ENCODE data around the gene DOK3.
"Not testable (repeated sequence)": the region's sequence is repeated elsewhere in the genome, so short reads cannot be mapped to it uniquely, and the experiment has no call there.

Gene DOK3

DNA sequence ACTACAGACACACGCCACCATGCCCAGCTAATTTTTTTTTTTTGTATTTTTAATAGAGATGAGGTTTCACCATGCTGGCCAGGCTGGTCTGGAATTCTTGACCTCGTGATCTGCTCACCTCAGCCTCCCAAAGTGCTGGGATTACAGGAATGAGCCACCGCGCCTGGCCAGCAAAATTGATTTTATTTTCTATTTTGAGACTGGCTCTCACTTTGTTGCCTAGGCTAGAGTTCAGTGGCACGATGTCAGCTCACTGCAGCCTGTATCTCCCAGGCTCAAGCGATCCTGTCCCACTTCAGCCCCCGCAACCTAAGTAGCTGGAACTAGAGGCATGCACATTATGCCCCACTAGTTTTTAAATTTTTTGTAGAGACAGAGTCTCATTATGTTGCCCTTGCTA lies 24.8 kb upstream of the DOK3 start:
- DNase-seq, result not testable (repeated sequence)

DNA sequence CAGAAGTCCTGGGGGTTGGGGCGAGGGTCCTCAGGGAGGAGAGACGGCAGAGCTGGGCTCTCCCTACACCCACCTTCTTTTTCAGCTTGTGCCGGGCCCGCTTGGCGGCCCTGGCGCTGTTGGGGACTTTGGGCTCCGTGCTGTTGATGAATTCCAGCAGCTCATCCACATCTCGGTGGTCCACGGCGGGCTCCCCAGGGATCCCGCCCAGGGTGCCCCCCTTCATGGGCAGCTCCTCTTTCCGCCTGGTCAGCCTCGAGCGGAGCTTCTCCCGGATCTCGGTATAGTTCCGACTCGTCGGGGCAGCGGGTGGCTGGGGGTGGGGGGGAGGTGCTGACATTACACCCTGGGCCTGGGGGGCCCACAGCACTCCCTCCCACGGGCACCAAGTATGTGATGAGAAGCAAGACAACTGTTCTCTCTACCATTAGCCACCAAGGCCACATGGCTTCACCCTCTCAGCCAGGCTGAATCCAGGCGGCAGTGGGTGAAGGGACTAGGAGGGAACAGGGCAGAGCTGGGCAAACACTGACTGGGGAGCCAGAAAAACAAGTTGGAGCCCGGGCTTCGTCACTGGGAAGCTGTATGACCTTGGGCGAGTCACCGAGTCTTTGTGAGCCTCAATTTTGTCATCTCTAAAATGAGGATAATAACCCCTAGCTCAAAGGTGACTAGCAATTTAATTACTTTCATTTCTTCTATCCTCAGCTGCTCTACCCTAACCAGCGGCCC lies 21.7 kb upstream of the DOK3 start:
- no peak for DNase-seq

- no peak for DNase-seq
Observed at GRCh38 chr5:177530638-177531037, 21.0 kb upstream of the DOK3 start.

DNA sequence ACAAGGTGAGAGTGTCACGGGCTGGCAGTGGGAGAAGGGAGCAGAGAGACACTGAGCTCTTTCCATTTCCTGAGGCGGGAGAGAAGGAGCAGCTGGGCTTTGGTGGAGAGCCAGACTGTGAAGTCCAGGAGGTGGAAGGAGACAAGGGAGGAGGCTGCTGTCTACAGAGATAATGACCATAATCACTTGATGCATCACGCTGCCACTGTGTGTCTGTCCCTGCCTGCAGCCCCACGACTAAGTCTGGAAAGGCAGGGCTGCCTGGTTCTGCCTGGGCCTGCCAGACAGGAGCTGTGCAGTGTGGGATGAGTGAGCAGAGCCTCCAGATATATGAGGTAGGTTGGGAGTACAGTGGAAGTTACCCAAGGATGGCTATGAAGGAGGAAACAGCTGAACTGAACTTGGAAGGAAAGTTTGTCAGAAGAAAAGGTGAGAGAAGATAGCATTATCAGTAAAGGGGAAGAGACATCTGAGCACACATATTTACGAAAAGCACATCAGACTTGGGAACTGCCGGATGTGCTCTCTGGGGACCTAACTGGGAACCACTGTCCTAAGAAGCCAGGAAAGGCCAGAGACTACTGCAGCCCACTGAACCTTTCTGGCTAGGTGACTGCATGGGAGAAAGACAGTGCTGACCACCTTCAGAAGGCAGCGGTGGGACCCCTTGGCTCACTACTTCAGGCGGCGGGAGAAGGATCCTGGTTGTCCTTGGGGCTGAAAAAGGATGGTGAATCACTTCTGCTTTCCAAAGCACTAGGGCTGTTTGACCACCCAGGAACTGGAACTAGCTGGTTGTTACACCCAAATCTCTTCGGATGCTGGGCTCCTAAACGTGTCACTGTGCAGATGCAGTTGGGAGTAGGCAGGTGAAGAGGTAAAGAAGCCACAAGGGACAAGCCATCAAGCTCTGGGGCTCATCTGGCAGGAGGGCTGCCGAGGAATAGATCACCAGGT lies 19.9 kb upstream of the DOK3 start:
- DNase-seq, result no peak

GRCh38 chr5:177528631-177529030 lies 19.0 kb upstream of the DOK3 start:
- DNase-seq, result no peak

DNA sequence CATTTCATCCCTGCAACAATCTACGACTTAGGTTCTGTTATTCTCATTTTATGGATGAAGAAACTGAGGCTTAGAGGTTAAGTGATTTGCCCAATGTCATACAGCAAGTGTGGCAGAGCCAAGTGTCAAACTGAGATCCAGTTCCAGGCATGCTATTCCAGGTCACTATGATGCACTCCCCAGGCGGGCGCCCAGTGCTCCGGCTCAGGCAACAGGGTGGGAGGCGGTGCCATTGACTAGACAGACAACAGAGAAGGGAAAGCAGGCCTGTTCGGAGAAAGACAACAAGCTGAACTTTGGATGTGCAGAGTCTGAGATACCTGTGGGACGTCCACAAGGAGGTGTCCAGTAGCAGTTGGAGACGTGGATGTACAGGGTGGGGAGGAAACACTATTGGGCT lies 18.0 kb upstream of the DOK3 start:
- no peak for DNase-seq

- DNase-seq, result no peak
Observed at GRCh38 chr5:177526791-177527190, 17.2 kb upstream of the DOK3 start.

DNA sequence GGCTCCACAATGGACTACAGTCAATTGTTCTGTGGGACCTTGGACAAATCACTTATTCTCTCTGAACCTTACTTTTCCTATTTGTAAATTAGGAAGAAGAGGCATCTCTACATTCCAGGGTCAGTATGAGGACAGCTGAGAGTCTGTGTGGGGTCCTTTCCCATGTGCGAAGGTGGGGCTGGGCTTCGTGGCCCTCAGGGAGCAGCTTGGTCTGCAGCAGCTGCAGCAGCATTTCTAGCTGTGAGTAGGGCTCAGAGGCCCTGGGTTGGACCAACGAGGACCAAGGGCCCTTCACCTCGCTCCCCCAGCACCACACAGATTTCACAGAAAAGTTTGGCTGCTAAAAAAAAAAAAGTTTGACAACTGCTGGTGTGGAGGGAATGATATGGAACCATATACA lies 16.6 kb upstream of the DOK3 start:
- DNase-seq, result no peak

GRCh38 chr5:177524941-177525655 lies 15.5 kb upstream of the DOK3 start:
- no peak for DNase-seq

- no peak for DNase-seq
Observed at GRCh38 chr5:177524539-177524900, 14.9 kb upstream of the DOK3 start.

DNA sequence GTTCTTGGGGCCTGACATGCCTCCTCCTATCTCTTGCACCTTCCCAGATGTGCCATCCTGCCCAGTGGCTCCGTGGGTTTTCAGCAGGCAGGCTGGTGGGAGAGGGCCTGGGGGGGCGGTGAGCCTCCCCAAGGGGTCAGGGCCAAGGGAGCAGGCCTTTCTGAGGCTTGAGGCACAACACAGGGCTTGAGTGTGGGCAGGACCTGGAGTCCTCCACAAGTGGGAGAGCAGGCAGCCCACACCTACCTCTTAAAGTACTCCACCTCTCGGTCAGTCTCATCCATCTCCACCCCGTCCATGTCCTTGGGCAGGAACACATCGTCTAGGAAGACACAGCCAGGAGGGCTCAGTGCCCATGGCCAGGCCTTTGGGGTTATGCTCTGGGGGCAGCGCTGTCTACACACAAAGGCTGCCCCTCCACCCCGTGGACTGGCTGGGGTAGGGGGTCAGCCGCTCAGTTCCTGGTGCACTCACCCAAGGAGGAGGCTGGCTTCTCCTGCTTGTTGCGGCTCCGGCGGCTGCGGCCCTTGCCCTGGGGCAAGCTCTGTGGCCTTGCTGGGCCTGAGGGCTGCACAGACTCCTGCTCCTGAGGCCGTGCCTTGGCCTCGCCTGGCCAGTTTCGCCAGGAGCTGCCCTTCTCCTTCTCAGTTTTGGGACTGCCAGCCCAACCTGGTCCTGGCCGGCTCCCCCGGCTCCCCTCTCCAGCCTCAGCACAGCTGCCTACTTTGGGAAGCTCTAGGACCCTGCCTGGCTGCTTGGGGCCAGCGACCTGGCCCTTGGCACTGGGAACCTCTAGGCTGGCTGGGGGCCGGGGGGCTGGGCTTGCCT lies 14.3 kb upstream of the DOK3 start:
- DNase-seq, result no peak

DNA sequence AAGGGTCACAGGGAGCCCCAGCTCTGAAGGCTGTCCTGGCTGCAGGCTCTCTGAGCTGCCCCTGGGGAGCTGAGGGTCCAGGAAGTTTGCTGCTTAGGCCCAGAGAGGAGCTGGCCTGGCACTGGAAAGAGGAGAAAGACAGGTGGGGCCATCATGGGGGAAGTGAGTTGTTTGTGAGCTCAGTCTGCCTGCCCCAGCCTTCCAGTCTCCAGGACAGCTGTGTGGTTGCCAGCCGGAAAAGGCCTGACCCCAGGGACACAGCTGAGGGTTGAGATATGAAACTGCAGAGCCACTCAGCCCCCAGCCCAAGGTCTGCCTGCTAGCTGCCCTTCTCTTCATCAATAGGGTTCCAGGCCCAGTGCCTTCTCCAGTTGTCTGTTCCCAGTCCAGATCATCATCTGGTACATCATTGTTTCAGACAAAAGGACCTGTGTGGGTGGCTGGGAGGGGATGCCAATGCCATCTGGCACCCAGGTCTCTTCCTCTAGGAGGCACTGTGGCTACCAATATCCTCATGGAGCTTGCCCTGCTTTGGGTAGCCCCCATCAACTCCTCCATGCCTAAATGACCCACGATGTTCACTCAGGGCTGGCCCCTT lies 11.4 kb upstream of the DOK3 start:
- DNase-seq, result no peak

- DNase-seq, result no peak
Observed at GRCh38 chr5:177520271-177520670, 10.6 kb upstream of the DOK3 start.

- no peak for DNase-seq
Observed at GRCh38 chr5:177519463-177520235, 10.0 kb upstream of the DOK3 start.

GRCh38 chr5:177516601-177517568 lies 7.3 kb upstream of the DOK3 start, which contains the start of gene DDX41:
Gene DDX41, minus strand, starts transcription at chr5:177516961. Its CDS starts 16 bp downstream, at chr5:177516945.
- peak; percentile 94 for DNase-seq

DNA sequence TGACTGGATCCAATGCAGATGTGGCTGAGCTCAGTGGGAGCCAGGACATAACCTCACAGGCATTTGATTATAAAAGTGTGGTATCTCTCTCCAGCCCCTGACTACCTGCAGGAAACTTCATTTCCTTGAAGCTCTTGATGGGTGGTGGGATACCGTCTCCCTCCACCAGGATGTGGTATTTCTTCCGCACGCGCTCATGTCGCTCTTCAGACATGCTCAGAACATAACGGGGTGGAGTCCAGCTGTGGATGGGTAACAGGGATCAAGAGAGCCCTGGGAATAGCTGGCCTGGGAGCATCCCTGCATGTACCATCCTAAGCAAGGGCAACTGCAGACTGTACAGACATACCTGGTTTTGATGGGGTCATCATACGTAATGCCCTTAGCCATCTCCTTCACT lies 6.0 kb upstream of the DOK3 start:
- DNase-seq, result no peak

GRCh38 chr5:177514541-177514940 lies 4.9 kb upstream of the DOK3 start:
- DNase-seq, result no peak

- no peak for DNase-seq
Observed at GRCh38 chr5:177513500-177513899, 3.9 kb upstream of the DOK3 start.

DNA sequence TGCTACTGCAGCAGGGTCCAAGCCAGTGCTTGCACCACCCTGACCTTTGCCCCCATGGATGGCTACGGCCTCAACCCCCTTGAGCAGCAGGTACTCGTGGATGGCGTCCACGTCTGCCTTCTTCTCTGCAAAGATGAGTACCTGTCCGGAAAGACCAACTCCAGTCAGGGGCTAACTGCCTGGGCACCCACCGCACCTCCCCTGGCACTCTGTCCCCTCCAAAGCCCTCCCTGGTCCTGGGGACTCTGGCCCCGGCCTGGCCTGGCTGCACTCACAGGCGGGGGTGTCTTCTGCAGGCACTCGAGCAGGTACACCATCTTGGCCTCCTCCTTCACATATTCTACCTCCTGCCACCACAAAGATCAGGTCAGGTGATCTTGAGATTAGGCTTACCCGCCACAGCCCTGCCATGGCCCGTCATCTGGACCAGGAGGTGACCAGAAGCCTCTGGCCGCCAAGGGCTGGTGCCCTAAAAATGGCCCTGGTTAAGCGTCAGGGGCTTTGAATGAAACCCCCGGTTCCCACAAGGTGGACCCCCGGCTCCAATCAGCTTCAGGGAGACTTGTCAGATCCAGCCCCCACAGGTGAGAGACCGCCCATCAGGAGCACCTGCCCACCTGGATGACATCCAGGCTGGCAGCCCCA lies 3.2 kb upstream of the DOK3 start:
- no peak for DNase-seq
